SK-N-SH (cell line): ENCODE results near the gene ERMAP. TPM values are rescaled to one million over a fixed set of nuclear protein-coding genes. Genes with fewer than 3 reads are reported as not detected.

Experiments
- CTCF ChIA-PET: fragments of 300-600, 350-600 bp; formaldehyde crosslinking; extraction: SDS; loops from one replicate; lab custom pipeline; 2021; lab: Yijun Ruan, JAX
- POLR2A ChIA-PET: fragments of 350-600 bp; sonication (Branson Sonifier 250); formaldehyde crosslinking; extraction: SDS; loops from one replicate; lab custom pipeline; 2020; ENCODE audit warnings: antibody characterized with exemption, inconsistent platforms; lab: Yijun Ruan, JAX
- DNase-seq: peaks from one replicate; pipeline ENCODE4 v3.0.0; 2012
- H2AFZ ChIP-seq: fragments of 200-600 bp; sonication (generic); 2 replicates; pipeline ENCODE4 v1.8.1; 2016; ENCODE audit warnings: antibody characterized with exemption, mild to moderate bottlenecking, low read depth
- H3F3A ChIP-seq: fragments of 200-600 bp; sonication (generic); replicated peaks from 2 replicates; pipeline ENCODE3; 2016; ENCODE audit warnings: antibody characterized with exemption, mild to moderate bottlenecking; ENCODE audit not compliant: insufficient read depth
- H3K27ac ChIP-seq, 2 experiments: fragments of 200-500 bp in 1 of 2; fragments of 200-600 bp in 1 of 2; sonication (Bioruptor generic) in 1 of 2; sonication (generic), shearing (Covaris generic) in 1 of 2; 2 replicates each; pipeline versions ENCODE4 v1.5.1 to v1.6.1; 2014 to 2016; ENCODE audit warnings: low read depth in 2 of 2, inconsistent platforms in 1 of 2, low read length in 1 of 2, mild to moderate bottlenecking in 1 of 2, mixed read lengths in 1 of 2
- H3K27me3 ChIP-seq: fragments of 200-600 bp; sonication (generic), shearing (Covaris generic); 2 replicates; pipeline ENCODE4 v1.6.1; 2016; ENCODE audit warnings: mixed run types; ENCODE audit not compliant: insufficient read depth
- H3K36me3 ChIP-seq, 2 experiments: fragments of 200-500 bp in 1 of 2; fragments of 200-600 bp in 1 of 2; sonication (Bioruptor generic) in 1 of 2; sonication (generic) in 1 of 2; replicated peaks in 1 of 2; 2 replicates each; pipeline versions ENCODE3 to v1.5.1; 2014 to 2016; ENCODE audit warnings: low read length in 1 of 2, mild to moderate bottlenecking in 1 of 2; ENCODE audit not compliant: insufficient read depth in 2 of 2, control insufficient read depth in 1 of 2
- H3K4me1 ChIP-seq, 2 experiments: fragments of 200-500 bp in 1 of 2; fragments of 200-600 bp in 1 of 2; sonication (Bioruptor generic) in 1 of 2; sonication (generic), shearing (Covaris generic) in 1 of 2; 2 replicates each; pipeline versions ENCODE4 v1.5.1 to v1.6.1; 2014 to 2016; ENCODE audit warnings: low read depth in 1 of 2, low read length in 1 of 2, mixed run types in 1 of 2; ENCODE audit not compliant: insufficient read depth in 2 of 2, control insufficient read depth in 1 of 2
- H3K4me2 ChIP-seq: fragments of 200-600 bp; sonication (generic), shearing (Covaris generic); 2 replicates; pipeline ENCODE4 v1.6.1; 2017; ENCODE audit warnings: mixed run types
- H3K4me3 ChIP-seq, 2 experiments: fragments of 200-500 bp in 1 of 2; fragments of 200-600 bp in 1 of 2; sonication (Bioruptor generic) in 1 of 2; sonication (generic), shearing (Covaris generic) in 1 of 2; 2 replicates each; pipeline versions ENCODE4 v1.5.1 to v1.8.1; 2014 to 2016; ENCODE audit warnings: low read depth in 2 of 2, inconsistent platforms in 1 of 2, low read length in 1 of 2, mild to moderate bottlenecking in 1 of 2, mixed read lengths in 1 of 2, moderate library complexity in 1 of 2
- H3K79me2 ChIP-seq: fragments of 200-600 bp; sonication (generic); 2 replicates; pipeline ENCODE4 v1.8.1; 2017; ENCODE audit warnings: mild to moderate bottlenecking; ENCODE audit not compliant: insufficient read depth
- H3K9ac ChIP-seq: fragments of 200-600 bp; sonication (generic); 2 replicates; pipeline ENCODE4 v1.6.1; 2017; ENCODE audit warnings: mixed run types
- H3K9me2 ChIP-seq: fragments of 200-600 bp; sonication (generic); 2 replicates; pipeline ENCODE4 v1.6.1; 2017; ENCODE audit warnings: mixed run types
- H3K9me3 ChIP-seq: fragments of 200-600 bp; sonication (generic); 2 replicates; pipeline ENCODE4 v1.6.1; 2017; ENCODE audit warnings: mixed run types, mild to moderate bottlenecking, moderate library complexity
- H4K20me1 ChIP-seq: fragments of 200-600 bp; sonication (generic); 2 replicates; pipeline ENCODE4 v1.6.1; 2017; ENCODE audit warnings: mild to moderate bottlenecking, mixed run types; ENCODE audit not compliant: insufficient read depth
- CHD2 ChIP-seq: fragments of 150-350 bp; IDR thresholded peaks from 2 replicates; pipeline ENCODE4 v1.6.1; 2018; ENCODE audit warnings: low read length; ENCODE audit not compliant: partially characterized antibody
- CTCF ChIP-seq: fragments of 200-600 bp; sonication (generic); IDR thresholded peaks from 2 replicates; pipeline ENCODE4 v1.6.1; 2017; ENCODE audit warnings: antibody characterized with exemption, mild to moderate bottlenecking, moderate library complexity
- ELF1 ChIP-seq: IDR thresholded peaks from 2 replicates; pipeline ENCODE4 v1.4.0; 2012
- FOSL2 ChIP-seq: IDR thresholded peaks from 2 replicates; pipeline ENCODE4 v1.4.0; 2012; ENCODE audit warnings: low read depth, mild to moderate bottlenecking, moderate library complexity, borderline replicate concordance
- FOXJ3 ChIP-seq: sonication (generic); formaldehyde crosslinking; IDR thresholded peaks from 2 replicates; pipeline ENCODE4 v1.5.1; 2020; ENCODE audit warnings: mild to moderate bottlenecking, missing genetic modification reagents
- FOXM1 ChIP-seq: IDR thresholded peaks from 2 replicates; pipeline ENCODE4 v1.4.0; 2012; ENCODE audit warnings: low read depth, mild to moderate bottlenecking
- GABPA ChIP-seq: IDR thresholded peaks from 2 replicates; pipeline ENCODE4 v1.4.0; 2012; ENCODE audit warnings: low read depth, mild to moderate bottlenecking
- IRF3 ChIP-seq: fragments of 150-350 bp; IDR thresholded peaks from 2 replicates; pipeline ENCODE4 v1.6.1; 2016; ENCODE audit warnings: mild to moderate bottlenecking, low read depth, low read length
- JUND ChIP-seq: IDR thresholded peaks from 2 replicates; pipeline ENCODE4 v1.4.0; 2012
- MEF2A ChIP-seq: IDR thresholded peaks from 2 replicates; pipeline ENCODE4 v1.4.0; 2012; ENCODE audit warnings: low read depth, borderline replicate concordance
- NFIC ChIP-seq: IDR thresholded peaks from 2 replicates; pipeline ENCODE4 v1.4.0; 2012; ENCODE audit warnings: borderline replicate concordance
- NRF1 ChIP-seq: IDR thresholded peaks from 2 replicates; pipeline ENCODE4 v1.6.1; 2012; ENCODE audit warnings: low read depth, mild to moderate bottlenecking, low read length
- POLR2AphosphoS5 ChIP-seq: IDR thresholded peaks from 2 replicates; pipeline ENCODE4 v1.6.1; 2012; ENCODE audit warnings: low read depth, low read length
- RAD21 ChIP-seq: IDR thresholded peaks from 2 replicates; pipeline ENCODE4 v1.6.1; 2012; ENCODE audit warnings: mild to moderate bottlenecking, low read length
- RCOR1 ChIP-seq: fragments of 150-350 bp; IDR thresholded peaks from 2 replicates; pipeline ENCODE4 v1.6.1; 2017; ENCODE audit warnings: antibody characterized with exemption, low read length
- REST ChIP-seq: IDR thresholded peaks from 2 replicates; pipeline ENCODE4 v1.6.1; 2012; ENCODE audit warnings: mild to moderate bottlenecking, low read depth, low read length, moderate library complexity
- SIN3A ChIP-seq: IDR thresholded peaks from 2 replicates; pipeline ENCODE4 v1.6.1; 2012; ENCODE audit warnings: low read depth, mild to moderate bottlenecking, low read length, moderate library complexity, borderline replicate concordance
- TCF12 ChIP-seq: IDR thresholded peaks from 2 replicates; pipeline ENCODE4 v1.4.0; 2012
- USF2 ChIP-seq: fragments of 150-350 bp; IDR thresholded peaks from 2 replicates; pipeline ENCODE4 v1.6.1; 2017; ENCODE audit warnings: antibody characterized with exemption, low read length, low read depth, borderline replicate concordance
- WGBS: methylation state at CpG from one replicate; pipeline ENCODE4 v1.1.6; 2017; ENCODE audit warnings: low lambda C conversion rate; 5-methylcytosine and 5-hydroxymethylcytosine counted together
- polyA plus RNA-seq, 3 experiments: library from polyadenylated mRNA; depleted of rRNA; stranded (reverse); fragments of >200 nt; gene quantifications; 2 replicates each; pipeline ENCODE4 v1.2.3, GENCODE V29; 2012

The ERMAP gene
- polyA plus RNA-seq, 1 of the 3 experiments (the other 2 are of a cell fraction) = 10.4 TPM

- Histone ChIP-seq H3K79me2 (peaks cover under 1% of the 10 kb centered on the region; the same call in 1 of the 2 replicates), H3K9me2 (no peaks in the 10 kb centered on the region), H3K27ac (no peak overlapping the region), H3K9me3 (no peaks in the 10 kb centered on the region), H2AFZ (no peak overlapping the region), H3K4me1 (no peaks in the 10 kb centered on the region; a peak in 1 of 4 replicates), H4K20me1 (no peaks in the 10 kb centered on the region), H3K27me3 (no peaks in the 10 kb centered on the region), H3K4me3 (no peak overlapping the region), H3K36me3 (peaks cover 0 to 12% of the 10 kb centered on the region in 2 experiments), H3K4me2 (no peak overlapping the region), H3F3A (no peaks in the 10 kb centered on the region), H3K9ac (no peak overlapping the region)
- no peak for DNase-seq
- TF ChIP-seq NRF1 (no peak), CHD2 (no peak), SIN3A (no peak), MEF2A (no peak), RAD21 (no peak), FOSL2 (no peak), TCF12 (no peak), FOXM1 (no peak), RCOR1 (no peak), GABPA (no peak), CTCF (no peak)
- ChIA-PET POLR2A (no interaction called here), CTCF (interaction anchor here (0.7 kb wide), 1 partner anchor 757 kb away, joined by 3 read pairs; no protein-coding TSS in a partner anchor)
- 87% methylated on average over 2 of the region's 2 CpGs for WGBS
Measured at GRCh38 chr1:42841440-42842147, 24.7 kb downstream of the ERMAP start.

GRCh38 chr1:42844592-42845140 is 27.7 kb downstream of the ERMAP start:
- DNase-seq = no peak
- peaks cover 0 to 11% of the 10 kb centered on the region in 2 experiments; a peak in 2 of 4 replicates for H3K4me1 ChIP-seq
- H3K9me3 ChIP-seq = no peaks in the 10 kb centered on the region
- CTCF ChIA-PET = interaction anchor here (0.9 kb wide), 1 partner anchor 229 kb away, joined by 3 read pairs; no protein-coding TSS in a partner anchor
- no peaks in the 10 kb centered on the region for H3K27me3 ChIP-seq
- H3K4me2 ChIP-seq = no peak overlapping the region
- POLR2A ChIA-PET = interaction anchor here (3.3 kb wide), 1 partner anchor 9 kb away, joined by 26 read pairs; no protein-coding TSS in a partner anchor
- H3K9me2 ChIP-seq = no peaks in the 10 kb centered on the region
- no peak overlapping the region for H3K9ac ChIP-seq
- no peak overlapping the region for H3K27ac ChIP-seq
- WGBS = 93% methylated on average over 4 of the region's 4 CpGs
- peaks cover 24% of the 10 kb centered on the region; the same call in 1 of the 2 replicates for H3K79me2 ChIP-seq
- peaks cover 2 to 17% of the 10 kb centered on the region in 2 experiments for H3K36me3 ChIP-seq
- H3K4me3 ChIP-seq = no peak overlapping the region
- no peaks in the 10 kb centered on the region for H4K20me1 ChIP-seq
- H3F3A ChIP-seq = no peaks in the 10 kb centered on the region
- H2AFZ ChIP-seq = no peak overlapping the region
- no peak for TF ChIP-seq JUND
- TF ChIP-seq SIN3A = no peak
- no peak for TF ChIP-seq MEF2A
- no peak for TF ChIP-seq NRF1
- TF ChIP-seq FOXJ3 (CRISPR knock-in tag) = no peak
- no peak for TF ChIP-seq REST
- TF ChIP-seq ELF1 = no peak
- TF ChIP-seq GABPA = no peak
- TF ChIP-seq NFIC = no peak
- TF ChIP-seq USF2 = no peak
- TF ChIP-seq CHD2 = no peak
- TF ChIP-seq TCF12 = no peak
- TF ChIP-seq IRF3 = no peak
- no peak for TF ChIP-seq POLR2AphosphoS5
